ENCODE measurements around the gene C2CD4A. TPM values are rescaled to one million over a fixed set of nuclear protein-coding genes. Genes with fewer than 3 reads are reported as not detected.

C2CD4A gene
- total and polyA plus RNA-seq, 2 donors (not counting 3 experiments of a cell fraction or from before 2014, with no cell fraction given) = 0.33 to 0.46 TPM

- no peak overlapping the region for H3K4me3 ChIP-seq (replicated peaks in 1 of 3; ENCODE audit: insufficient read depth in 1 of 3, low read depth in 1 of 3, low read length in 3 of 3)
- BruUV-seq (replicated peaks) = no TSS peak
- H3K4me2 ChIP-seq (ENCODE audit: insufficient read depth, low read length) = no peak overlapping the region
- dilution Hi-C loops (cut with MboI; ENCODE audit: extremely low pct_ligation_motif_present, low sequenced_read_pairs) = no loop called here
- ChIA-PET CTCF (interaction anchor here (0.9 kb wide), 1 partner anchor 56 kb away, joined by 4 read pairs; the partner anchor contains the start of gene C2CD4B), POLR2A (no interaction called here)
- no peaks in the 10 kb centered on the region for H3K36me3 ChIP-seq (ENCODE audit: control insufficient read depth in 2 of 2, extremely low read depth in 1 of 2, insufficient read depth in 2 of 2, low read length in 2 of 2)
- H3K27ac ChIP-seq (ENCODE audit: insufficient read depth, low read depth, low read length) = no peak overlapping the region
- peaks cover 39% of the 10 kb centered on the region for H3K4me1 ChIP-seq (ENCODE audit: control insufficient read depth, extremely low read depth, insufficient read depth, low read length)
- H3K79me2 ChIP-seq (ENCODE audit: control insufficient read depth, insufficient read depth, low read length) = no peaks in the 10 kb centered on the region
- TF ChIP-seq POLR2AphosphoS5 (IDR thresholded peaks at IDR 0.05; ENCODE audit: insufficient read depth, low read depth, low read length) = no peak
- no peak for TF ChIP-seq GATA2 (IDR thresholded peaks at IDR 0.05; ENCODE audit: insufficient read depth, insufficient read length, low read depth, low read length)
- no peak for TF ChIP-seq CTCF (IDR thresholded peaks at IDR 0.05; ENCODE audit: extremely low read depth in 1 of 2, insufficient read depth in 1 of 2, low read depth in 1 of 2, low read length in 2 of 2)
- no peak for TF ChIP-seq MAX (IDR thresholded peaks at IDR 0.05; ENCODE audit: insufficient read depth, insufficient read length)
- TF ChIP-seq JUN (IDR thresholded peaks at IDR 0.05; ENCODE audit: borderline replicate concordance, insufficient read depth, insufficient read length, low read depth) = no peak
- no peak for TF ChIP-seq MYC (IDR thresholded peaks at IDR 0.05; ENCODE audit: low read depth, low read length)
- TF ChIP-seq EZH2 (IDR thresholded peaks at IDR 0.05; ENCODE audit: borderline replicate concordance, low read depth, low read length, severe bottlenecking) = no peak
- TF ChIP-seq FOS (IDR thresholded peaks at IDR 0.05; ENCODE audit: borderline replicate concordance, insufficient read depth, low read length) = no peak
- TF ChIP-seq POLR2A (IDR thresholded peaks at IDR 0.05; ENCODE audit: low read depth, low read length) = no peak
- H2AFZ ChIP-seq (ENCODE audit: low read depth, low read length) = no peak overlapping the region
- intact Hi-C loops (cut with micrococcal nuclease) = no loop called here
- H3K9ac ChIP-seq (replicated peaks; ENCODE audit: extremely low read depth, insufficient read depth, low read length) = no peak overlapping the region
- H3K9me3 ChIP-seq (replicated peaks; ENCODE audit: control insufficient read depth, insufficient read depth, low read length) = no peaks in the 10 kb centered on the region
- no peaks in the 10 kb centered on the region for H3K27me3 ChIP-seq (ENCODE audit: control insufficient read depth in 2 of 2, insufficient read depth in 2 of 2, low read length in 2 of 2)
- no peak for FAIRE-seq
- H4K20me1 ChIP-seq (replicated peaks; ENCODE audit: control insufficient read depth, extremely low read depth, insufficient read depth, low read length) = no peaks in the 10 kb centered on the region
- H3K9me1 ChIP-seq (replicated peaks; ENCODE audit: control insufficient read depth, extremely low read depth, insufficient read depth, low read length) = no peaks in the 10 kb centered on the region
- DNase-seq (ENCODE audit: low read depth, low spot score) = no peak
Observed at GRCh38 chr15:62109437-62109836, 42.7 kb downstream of the C2CD4A start.
